ENCODE measurements around the gene IPO9.
"Not testable (repeated sequence)": the region's sequence is repeated elsewhere in the genome, so short reads cannot be mapped to it uniquely, and the experiment has no call there.

Gene IPO9

GRCh38 chr1:201826830-201827229, 2.1 kb upstream of the IPO9 start:
- no peak for DNase-seq (ENCODE audit: low spot score)
- TF ChIP-seq CTCF (IDR thresholded peaks at IDR 0.05; ENCODE audit: extremely low read depth, missing control alignments) = no peak

GRCh38 chr1:201827321-201828216, 1.4 kb upstream of the IPO9 start:
- TF ChIP-seq CTCF (IDR thresholded peaks at IDR 0.05; ENCODE audit: extremely low read depth, missing control alignments) = no peak
- DNase-seq (ENCODE audit: low spot score) = no peak

GRCh38 chr1:201828217-201828819, 639 bp upstream of the IPO9 start:
- no peak for DNase-seq (ENCODE audit: low spot score)

GRCh38 chr1:201831371-201831770, 2.4 kb downstream of the IPO9 start:
- no peak for TF ChIP-seq CTCF (IDR thresholded peaks at IDR 0.05; ENCODE audit: extremely low read depth, missing control alignments)
- no peak for DNase-seq (ENCODE audit: low spot score)

More at GRCh38 chr1:201828217-201828819, 639 bp upstream of the IPO9 start:
- no peak for TF ChIP-seq CTCF (IDR thresholded peaks at IDR 0.05; ENCODE audit: extremely low read depth, missing control alignments)

- TF ChIP-seq CTCF (IDR thresholded peaks at IDR 0.05; ENCODE audit: extremely low read depth, missing control alignments) = no peak
- DNase-seq (ENCODE audit: low spot score) = no peak
Measured at GRCh38 chr1:201834621-201835020, 5.7 kb downstream of the IPO9 start.

GRCh38 chr1:201838381-201838780, 9.4 kb downstream of the IPO9 start:
- TF ChIP-seq CTCF (IDR thresholded peaks at IDR 0.05; ENCODE audit: extremely low read depth, missing control alignments) = no peak
- DNase-seq (ENCODE audit: low spot score) = no peak

- DNase-seq (ENCODE audit: low spot score) = not testable (repeated sequence)
Measured at GRCh38 chr1:201839089-201839488, 10.1 kb downstream of the IPO9 start.
